CD4-positive, CD25-positive, alpha-beta regulatory T cell (primary cell): ENCODE measurements around the gene PIGN. TPM values are rescaled to one million over a fixed set of nuclear protein-coding genes. Genes with fewer than 3 reads are reported as not detected.

Experiments
- polyA plus RNA-seq, 4 donors: library from polyadenylated mRNA; unstranded; fragments of 300-500 nt; fragmentation: Illumina TruSeq; gene quantifications; one replicate each; pipeline ENCODE4 v1.2.3, GENCODE V29; 2021
- total RNA-seq: library from RNA; stranded (reverse); gene quantifications from one replicate; pipeline ENCODE4 v1.2.3, GENCODE V29; 2022

PIGN gene
- total and polyA plus RNA-seq, 5 donors from 2014 or later, result 11.1 to 14.6 (median 12.0) TPM

Other genes with a start within 250 kb of the PIGN start
- gene RELCH, start 199 bp upstream of the PIGN start, total RNA-seq, result 76.5 TPM
- 10 to 100 TPM in 1 of 4 donors, 1 to 10 TPM in 3; 7.6 to 10.0 (median 9.0) TPM for gene RELCH, start 199 bp upstream of the PIGN start, polyA plus RNA-seq
- gene TNFRSF11A, start 138.3 kb upstream of the PIGN start, total RNA-seq, result 2.2 TPM
- gene TNFRSF11A, start 138.3 kb upstream of the PIGN start, polyA plus RNA-seq, result 1 to 10 TPM in 3 of 4 donors, under 1 TPM in 1; 0.93 to 3.6 (median 1.6) TPM